Activated T-helper 17 cell treated with anti-CD3 and anti-CD28 coated beads, Interleukin-2, amount 50 U/mL, for 72 hours (primary cell): ENCODE measurements around the gene ASTN2. TPM values are rescaled to one million over a fixed set of nuclear protein-coding genes. Genes with fewer than 3 reads are reported as not detected.
"Not testable (repeated sequence)": the region's sequence is repeated elsewhere in the genome, so short reads cannot be mapped to it uniquely, and the experiment has no call there.

Experiments
- ATAC-seq: fragments of 150-1000 bp; cut with Tn5 transposase; replicated peaks from 2 replicates; pipeline ENCODE4 v1.10.0; 2021; ENCODE audit warnings: mild to moderate bottlenecking, moderate library complexity
- H3K27ac Mint-ChIP-seq: one replicate; pipeline ENCODE4 v1.8.0; 2022; ENCODE audit warnings: mixed read lengths
- H3K27me3 Mint-ChIP-seq: one replicate; pipeline ENCODE4 v1.8.0; 2022; ENCODE audit warnings: mixed read lengths
- H3K36me3 Mint-ChIP-seq: one replicate; pipeline ENCODE4 v1.8.0; 2022; ENCODE audit warnings: low read depth, mild to moderate bottlenecking, mixed read lengths
- H3K4me1 Mint-ChIP-seq: one replicate; pipeline ENCODE4 v1.8.0; 2022; ENCODE audit warnings: mixed read lengths
- H3K4me3 Mint-ChIP-seq: one replicate; pipeline ENCODE4 v1.8.0; 2022; ENCODE audit warnings: mild to moderate bottlenecking, mixed read lengths
- H3K9me3 Mint-ChIP-seq: one replicate; pipeline ENCODE4 v1.8.0; 2022; ENCODE audit warnings: mixed read lengths
- total RNA-seq, 2 donors: library from RNA; stranded (reverse); gene quantifications; one replicate each; pipeline ENCODE4 v1.2.3, GENCODE V29; 2022

ASTN2 gene
- total RNA-seq, 2 donors from 2014 or later, result 3.3 to 5.4 TPM

DNA sequence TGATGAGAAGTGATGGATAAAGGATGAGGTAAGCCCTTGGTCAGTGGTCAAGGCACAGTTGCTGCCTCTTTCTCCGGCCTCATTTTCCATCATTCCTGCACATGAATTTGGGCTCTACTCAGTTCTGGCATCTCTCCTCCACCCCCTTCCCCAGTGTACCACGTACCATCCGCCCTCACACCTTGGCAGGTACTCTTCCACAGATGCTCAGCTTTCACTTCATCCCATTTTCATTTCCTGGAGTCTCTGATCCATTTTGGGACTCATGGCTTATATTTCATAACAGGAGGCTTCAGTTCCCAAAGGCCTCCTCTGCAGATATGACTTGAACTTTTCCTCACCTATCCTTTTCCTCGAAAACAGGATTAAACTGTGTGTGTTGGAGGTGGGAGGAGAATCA, 326.7 kb downstream of the ASTN2 start:
- H3K27me3 Mint-ChIP-seq, result peaks cover 3% of the 10 kb centered on the region
- no peak for ATAC-seq
- H3K27ac Mint-ChIP-seq, result no peak overlapping the region
- no peaks in the 10 kb centered on the region for H3K4me1 Mint-ChIP-seq
- peaks cover 5% of the 10 kb centered on the region for H3K9me3 Mint-ChIP-seq
- no peak overlapping the region for H3K4me3 Mint-ChIP-seq
- no peaks in the 10 kb centered on the region for H3K36me3 Mint-ChIP-seq

DNA sequence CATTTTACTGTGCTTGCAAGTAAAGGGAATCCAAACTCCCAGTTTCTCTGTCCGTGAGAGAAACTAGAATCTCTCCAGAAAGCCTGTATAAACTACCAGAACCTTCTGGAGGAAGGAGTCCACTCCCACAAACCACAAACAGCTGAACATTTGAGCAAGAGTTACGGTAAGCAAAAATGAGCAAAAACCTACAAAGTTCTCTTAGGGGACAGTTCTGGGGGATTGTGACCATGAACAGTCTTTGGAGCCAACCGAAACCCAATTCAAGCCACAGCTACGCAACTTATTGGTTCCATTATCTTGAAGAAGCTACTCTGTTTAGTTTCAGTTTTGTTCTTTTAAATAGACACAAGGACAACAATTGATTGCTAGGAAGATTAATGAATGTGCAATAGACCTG, 330.6 kb downstream of the ASTN2 start:
- Mint-ChIP-seq H3K4me3 (no peak overlapping the region), H3K27me3 (no peaks in the 10 kb centered on the region), H3K36me3 (no peaks in the 10 kb centered on the region), H3K9me3 (peaks cover 5% of the 10 kb centered on the region), H3K4me1 (no peaks in the 10 kb centered on the region), H3K27ac (no peak overlapping the region)
- ATAC-seq, result no peak

DNA sequence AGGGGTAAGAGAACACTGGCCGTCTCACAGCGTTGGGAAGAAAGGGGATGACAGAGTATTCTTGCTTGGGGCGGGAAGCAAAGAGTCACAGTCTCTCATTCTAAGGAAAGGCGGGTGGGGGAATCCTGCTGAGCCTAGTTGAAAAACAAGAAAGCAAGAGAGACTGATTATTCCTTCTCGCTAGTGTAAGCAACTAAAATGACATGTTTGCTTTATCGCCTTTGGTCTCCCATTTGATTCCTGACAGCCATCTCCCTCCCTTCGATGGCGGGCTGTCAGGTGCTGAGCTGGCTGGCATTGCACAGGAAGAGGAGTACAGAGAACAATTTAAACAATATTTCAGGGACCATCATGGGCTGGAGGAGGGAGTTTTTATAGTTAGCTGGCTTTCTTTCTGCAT, 331.3 kb downstream of the ASTN2 start:
- no peak overlapping the region for H3K4me3 Mint-ChIP-seq
- ATAC-seq, result no peak
- H3K9me3 Mint-ChIP-seq, result peaks cover 5% of the 10 kb centered on the region
- no peaks in the 10 kb centered on the region for H3K27me3 Mint-ChIP-seq
- H3K4me1 Mint-ChIP-seq, result no peaks in the 10 kb centered on the region
- H3K27ac Mint-ChIP-seq, result no peak overlapping the region
- H3K36me3 Mint-ChIP-seq, result no peaks in the 10 kb centered on the region

DNA sequence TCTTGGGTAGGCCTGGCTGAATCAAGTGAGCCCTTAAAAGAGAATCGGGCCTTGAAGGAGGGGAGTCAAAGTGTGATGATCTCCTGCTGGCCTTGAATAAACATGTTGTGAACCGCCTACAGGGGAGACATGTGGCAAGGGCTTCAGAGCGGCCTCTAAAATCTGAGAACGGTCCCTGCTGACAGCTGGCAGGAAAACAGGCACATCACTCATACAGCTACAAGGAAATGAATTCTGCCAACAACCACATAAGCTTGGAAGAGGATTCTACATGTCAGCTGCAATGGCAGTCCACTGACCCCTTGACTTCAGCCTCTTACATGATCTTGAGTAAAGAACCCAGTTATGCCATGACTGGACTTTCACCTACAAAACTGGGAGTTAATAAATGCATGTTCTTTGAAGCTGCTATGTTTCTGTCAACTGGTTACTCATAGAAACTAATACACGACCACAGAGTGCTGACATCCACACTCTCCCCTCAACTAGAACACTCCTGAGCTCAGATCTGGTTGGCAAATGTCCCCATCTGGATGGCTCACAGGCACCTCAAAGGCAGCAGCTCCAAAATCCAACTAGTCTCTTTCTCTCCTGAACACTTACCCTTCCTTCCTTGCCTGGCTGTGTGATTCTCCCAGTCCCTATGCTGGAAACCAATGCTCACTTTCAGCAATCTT, 333.1 kb downstream of the ASTN2 start:
- no peak overlapping the region for H3K27ac Mint-ChIP-seq
- H3K27me3 Mint-ChIP-seq, result no peaks in the 10 kb centered on the region
- ATAC-seq, result no peak

DNA sequence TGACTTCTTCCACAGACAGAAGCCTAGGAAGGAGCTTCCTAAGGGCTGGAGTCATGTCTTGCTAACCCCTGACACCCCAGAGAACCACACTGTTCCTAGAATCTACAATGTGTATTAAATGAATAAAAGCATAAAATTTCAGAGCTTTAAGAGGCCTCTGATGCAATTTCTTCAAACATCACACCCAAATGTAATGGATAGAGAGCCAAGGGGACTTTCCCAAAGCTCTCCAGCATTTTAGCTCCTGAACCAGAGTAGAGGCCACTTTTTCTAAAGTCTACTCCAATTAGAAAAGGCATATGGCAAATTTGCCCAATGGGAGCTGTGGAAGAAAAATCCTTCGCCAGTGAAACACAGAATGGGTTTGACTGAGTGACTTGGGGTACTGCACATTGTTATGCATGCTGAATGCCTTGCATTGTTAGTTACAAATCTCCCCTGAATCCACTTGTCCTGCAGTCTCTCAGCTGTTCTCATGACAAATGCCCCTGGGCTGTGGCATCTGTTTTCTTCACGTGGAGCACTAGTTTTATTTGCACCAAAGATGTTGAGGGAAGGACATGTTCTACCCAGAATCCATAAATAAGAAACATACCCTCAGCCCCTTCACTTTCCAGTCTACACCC, 334.0 kb downstream of the ASTN2 start:
- Mint-ChIP-seq H3K27ac (no peak overlapping the region), H3K4me3 (no peak overlapping the region), H3K4me1 (no peaks in the 10 kb centered on the region), H3K9me3 (no peaks in the 10 kb centered on the region), H3K36me3 (no peaks in the 10 kb centered on the region), H3K27me3 (no peaks in the 10 kb centered on the region)
- no peak for ATAC-seq

More for the DNA sequence above, 333.1 kb downstream of the ASTN2 start:
- H3K36me3 Mint-ChIP-seq, result no peaks in the 10 kb centered on the region
- no peak overlapping the region for H3K4me3 Mint-ChIP-seq
- no peaks in the 10 kb centered on the region for H3K4me1 Mint-ChIP-seq
- peaks cover 3% of the 10 kb centered on the region for H3K9me3 Mint-ChIP-seq

DNA sequence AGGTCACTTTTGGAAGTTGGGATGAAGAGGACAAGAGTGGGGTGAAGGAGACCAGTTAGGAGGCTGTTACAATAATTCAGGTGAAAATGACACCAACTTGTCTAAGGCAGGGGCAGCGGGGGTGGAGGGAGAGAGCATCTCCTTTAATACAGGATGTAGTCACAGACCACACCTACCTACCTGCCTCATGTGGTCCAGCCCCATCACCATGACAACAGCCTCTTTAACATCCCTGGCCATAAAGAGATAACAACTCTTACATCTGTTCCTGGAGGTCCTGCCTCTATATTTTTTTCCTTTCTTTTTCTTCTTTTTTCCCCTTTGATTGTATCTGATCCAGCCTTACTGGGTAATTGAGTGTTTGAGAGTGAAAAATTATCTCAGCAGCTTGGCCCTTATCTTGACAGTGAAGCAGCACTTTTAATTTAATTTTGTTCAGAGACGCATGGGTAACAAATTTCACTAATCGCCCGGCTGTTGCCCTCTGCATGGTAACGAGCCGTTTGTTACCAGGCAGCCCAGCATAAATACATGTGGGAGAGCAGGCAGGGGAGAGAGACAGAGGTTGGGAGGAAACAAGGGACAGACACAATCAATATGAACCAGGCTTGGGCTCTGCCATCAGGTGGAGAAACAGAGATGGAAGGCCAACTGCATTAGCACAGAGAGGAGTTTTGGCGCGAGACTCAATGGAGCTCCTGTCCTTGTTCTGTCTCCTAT, 338.1 kb downstream of the ASTN2 start:
- no peaks in the 10 kb centered on the region for H3K27me3 Mint-ChIP-seq
- no peak for ATAC-seq
- no peaks in the 10 kb centered on the region for H3K36me3 Mint-ChIP-seq
- H3K4me3 Mint-ChIP-seq, result no peak overlapping the region
- H3K9me3 Mint-ChIP-seq, result peaks cover 7% of the 10 kb centered on the region
- no peak overlapping the region for H3K27ac Mint-ChIP-seq
- H3K4me1 Mint-ChIP-seq, result no peaks in the 10 kb centered on the region

DNA sequence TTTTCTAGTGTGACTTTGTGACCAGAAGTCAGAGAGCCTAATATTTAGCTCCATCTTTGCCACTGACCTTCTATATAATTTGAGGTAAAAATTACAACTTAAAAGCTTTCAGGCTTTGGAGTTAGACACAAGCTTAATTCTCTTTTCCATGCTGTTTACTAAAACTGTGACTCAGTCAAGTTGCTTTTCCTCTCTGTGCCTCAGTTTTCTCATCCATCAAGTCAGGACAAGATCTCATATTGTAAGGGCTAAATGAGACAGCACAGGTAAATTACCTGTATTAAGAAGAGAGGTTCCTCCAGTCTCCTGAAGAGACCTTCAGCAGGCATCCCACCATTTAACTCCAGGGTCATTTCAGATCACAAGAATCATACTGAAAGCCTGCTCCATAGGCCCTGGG, 339.2 kb downstream of the ASTN2 start:
- H3K36me3 Mint-ChIP-seq, result no peaks in the 10 kb centered on the region
- H3K27me3 Mint-ChIP-seq, result no peaks in the 10 kb centered on the region
- no peak overlapping the region for H3K4me3 Mint-ChIP-seq
- no peak for ATAC-seq
- H3K9me3 Mint-ChIP-seq, result peaks cover 7% of the 10 kb centered on the region
- no peaks in the 10 kb centered on the region for H3K4me1 Mint-ChIP-seq
- H3K27ac Mint-ChIP-seq, result no peak overlapping the region

DNA sequence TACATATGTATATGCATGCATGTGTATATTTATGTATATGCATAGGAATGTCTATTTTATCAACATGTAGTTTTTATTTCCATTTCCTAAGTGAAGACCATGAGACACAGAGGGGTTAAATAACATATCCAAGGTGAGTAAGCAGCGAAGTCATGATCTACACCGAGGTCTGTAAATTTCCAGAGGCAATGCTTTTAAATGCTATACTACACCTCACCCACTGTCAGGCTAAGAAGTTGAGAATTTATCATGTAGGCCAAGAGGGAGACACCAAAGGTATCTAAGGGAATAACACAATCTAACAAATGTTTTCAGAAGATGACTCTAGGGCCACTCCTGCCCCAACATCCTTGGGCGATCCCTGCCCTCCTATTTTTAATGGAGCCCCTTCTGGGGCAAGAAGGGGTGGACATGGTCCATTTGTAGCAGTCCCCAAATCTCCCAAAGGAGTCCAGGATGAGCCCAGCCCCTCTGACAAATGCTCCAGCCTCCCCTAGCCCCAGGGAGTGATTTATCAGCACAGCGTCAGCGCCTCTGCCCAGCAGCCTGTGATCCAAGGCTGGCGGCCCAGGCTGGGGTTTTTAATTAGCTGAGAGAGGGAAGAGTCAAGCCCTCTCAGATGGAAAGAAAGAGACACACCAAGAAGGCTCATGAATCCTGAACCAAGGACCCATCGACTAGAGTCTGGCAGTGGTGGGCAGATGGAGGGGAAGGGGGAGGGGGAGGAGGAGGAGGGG, 339.9 kb downstream of the ASTN2 start:
- no peaks in the 10 kb centered on the region for H3K36me3 Mint-ChIP-seq
- H3K27me3 Mint-ChIP-seq, result no peaks in the 10 kb centered on the region
- no peak overlapping the region for H3K4me3 Mint-ChIP-seq
- peaks cover 7% of the 10 kb centered on the region for H3K9me3 Mint-ChIP-seq
- H3K27ac Mint-ChIP-seq, result no peak overlapping the region
- ATAC-seq, result no peak
- no peaks in the 10 kb centered on the region for H3K4me1 Mint-ChIP-seq

DNA sequence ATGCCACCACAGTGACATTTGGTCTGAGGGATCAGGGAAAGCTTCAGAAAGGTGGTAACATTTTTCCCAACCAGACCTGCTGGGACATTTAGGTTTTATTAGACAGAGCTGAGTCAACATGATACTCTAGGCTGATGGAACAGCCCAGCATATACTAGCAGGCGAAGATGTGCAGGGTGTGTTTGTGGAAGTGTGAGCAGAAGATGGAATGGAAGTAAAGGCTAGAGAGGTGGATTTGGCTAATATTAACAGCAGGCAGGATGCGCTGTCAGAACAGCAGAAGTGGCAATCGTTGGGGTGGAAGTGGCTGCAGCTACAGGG, 340.6 kb downstream of the ASTN2 start:
- Mint-ChIP-seq H3K27ac (no peak overlapping the region), H3K36me3 (no peaks in the 10 kb centered on the region), H3K27me3 (no peaks in the 10 kb centered on the region), H3K4me1 (no peaks in the 10 kb centered on the region), H3K9me3 (peaks cover 7% of the 10 kb centered on the region), H3K4me3 (no peak overlapping the region)
- no peak for ATAC-seq

DNA sequence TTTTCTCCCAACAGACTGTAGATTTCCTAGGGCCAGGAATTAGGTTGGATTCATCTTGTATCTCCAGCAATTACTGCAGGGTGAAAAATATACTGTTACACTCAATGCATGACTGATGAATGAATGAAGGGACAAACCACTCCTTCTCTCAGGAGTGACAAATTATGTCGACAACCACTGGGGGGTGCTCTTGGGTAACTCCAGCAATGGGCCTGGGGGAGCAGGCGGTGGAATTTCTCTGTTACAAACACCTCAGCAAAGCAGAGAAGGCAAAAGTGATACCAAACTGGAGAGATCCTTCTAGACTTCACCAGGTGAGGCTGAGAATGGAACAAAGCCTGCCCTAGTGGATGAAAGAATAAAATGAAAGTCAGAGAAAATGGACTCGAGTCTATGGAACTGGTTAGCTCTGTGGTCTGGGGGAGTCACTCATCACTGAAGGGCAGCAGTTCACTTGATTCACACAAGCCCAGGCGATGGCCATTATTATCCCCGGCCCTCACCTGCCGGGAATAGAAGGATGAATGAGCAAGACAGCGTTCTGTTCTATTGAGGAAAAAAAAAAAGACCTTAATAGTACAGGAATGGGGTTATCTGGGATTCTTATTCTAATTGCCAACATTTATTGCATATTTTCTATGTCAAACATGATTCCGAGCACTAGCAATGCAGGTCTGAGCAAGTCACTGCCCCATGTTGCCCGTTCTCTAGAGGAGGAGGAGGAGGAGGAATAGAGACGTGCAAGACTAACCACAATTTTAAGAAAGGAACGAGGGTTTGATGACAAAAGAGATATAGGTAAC, 341.1 kb downstream of the ASTN2 start:
- H3K36me3 Mint-ChIP-seq, result no peaks in the 10 kb centered on the region
- no peaks in the 10 kb centered on the region for H3K4me1 Mint-ChIP-seq
- no peak overlapping the region for H3K4me3 Mint-ChIP-seq
- H3K27ac Mint-ChIP-seq, result no peak overlapping the region
- no peaks in the 10 kb centered on the region for H3K27me3 Mint-ChIP-seq
- no peak for ATAC-seq
- peaks cover 7% of the 10 kb centered on the region for H3K9me3 Mint-ChIP-seq

DNA sequence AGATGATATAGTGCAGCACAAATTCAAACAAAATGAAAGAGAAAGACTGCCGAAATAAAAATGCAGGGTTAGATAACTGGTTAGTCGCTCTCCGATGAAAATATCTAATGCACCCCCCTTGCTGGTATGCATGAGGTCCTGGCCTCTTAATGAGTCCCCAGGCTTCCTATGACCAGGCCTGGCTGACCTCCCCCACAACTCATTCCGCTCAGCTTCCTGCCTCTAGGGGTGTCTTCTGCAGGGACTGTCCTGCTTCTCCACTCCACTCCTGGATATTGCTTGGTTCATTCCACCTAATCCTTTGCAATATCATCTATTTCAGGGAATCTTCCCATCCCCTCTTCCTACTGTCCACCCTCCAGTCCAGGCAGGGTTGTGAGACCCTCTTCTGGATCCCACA, 341.8 kb downstream of the ASTN2 start:
- Mint-ChIP-seq H3K4me3 (no peak overlapping the region), H3K27me3 (no peaks in the 10 kb centered on the region), H3K27ac (no peak overlapping the region), H3K9me3 (peaks cover 7% of the 10 kb centered on the region), H3K36me3 (no peaks in the 10 kb centered on the region), H3K4me1 (no peaks in the 10 kb centered on the region)
- ATAC-seq, result no peak

DNA sequence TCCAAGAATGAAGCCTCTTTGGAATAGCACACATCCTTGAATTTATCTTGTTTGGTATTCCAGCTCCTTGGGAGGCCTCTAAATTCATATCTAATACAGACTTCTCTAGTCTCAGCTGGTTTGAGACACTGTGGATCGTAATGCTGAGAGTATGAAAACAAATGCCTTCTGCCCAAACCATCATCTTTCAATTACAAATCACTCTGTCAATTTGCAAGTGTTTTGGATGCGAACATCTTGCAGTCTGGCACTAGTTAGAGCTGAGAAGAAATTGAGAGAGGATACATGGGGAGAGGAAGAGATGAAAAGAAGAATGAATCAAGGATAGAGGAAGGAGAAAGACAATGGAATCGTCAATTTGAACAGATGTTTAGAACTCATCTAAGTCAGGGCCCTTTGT, 342.6 kb downstream of the ASTN2 start:
- Mint-ChIP-seq H3K4me3 (no peak overlapping the region), H3K4me1 (no peaks in the 10 kb centered on the region), H3K36me3 (no peaks in the 10 kb centered on the region), H3K9me3 (peaks cover 7% of the 10 kb centered on the region), H3K27ac (no peak overlapping the region), H3K27me3 (no peaks in the 10 kb centered on the region)
- no peak for ATAC-seq

DNA sequence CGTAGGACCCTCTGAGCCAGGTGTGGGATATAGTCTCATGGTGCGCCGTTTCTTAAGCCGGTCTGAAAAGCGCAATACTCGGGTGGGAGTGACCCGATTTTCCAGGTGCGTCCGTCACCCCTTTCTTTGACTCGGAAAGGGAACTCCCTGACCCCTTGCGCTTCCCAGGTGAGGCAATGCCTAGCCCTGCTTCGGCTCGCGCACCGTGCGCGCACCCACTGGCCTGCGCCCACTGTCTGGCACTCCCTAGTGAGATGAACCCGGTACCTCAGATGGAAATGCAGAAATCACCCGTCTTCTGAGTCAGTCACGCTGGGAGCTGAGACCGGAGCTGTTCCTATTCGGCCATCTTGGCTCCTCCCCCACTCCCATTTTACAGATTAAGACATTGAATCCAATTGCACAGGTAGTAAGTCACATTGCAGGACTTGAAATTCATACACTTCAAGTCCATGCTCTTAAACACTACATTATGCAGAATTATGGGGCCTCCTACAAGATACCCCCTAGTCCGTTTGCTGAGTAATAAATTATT, 343.1 kb downstream of the ASTN2 start:
- H3K27me3 Mint-ChIP-seq, H3K27ac Mint-ChIP-seq, H3K4me3 Mint-ChIP-seq, ATAC-seq, H3K4me1 Mint-ChIP-seq, H3K9me3 Mint-ChIP-seq, H3K36me3 Mint-ChIP-seq: not testable (repeated sequence)
